PFSK-1 (cell line): Measurements from ENCODE around the gene ALOX15B.

Experiments used
- POLR2AphosphoS5 ChIP-seq: IDR thresholded peaks from 2 replicates; pipeline ENCODE4 v1.6.1; 2012; ENCODE audit warnings: low read depth, mild to moderate bottlenecking, control low read depth, low read length, moderate library complexity
- REST ChIP-seq, 2 experiments: IDR thresholded peaks; 2 replicates each; pipeline versions ENCODE4 v1.6.1 to v1.8.0; 2011 to 2012; ENCODE audit warnings: low read depth in 2 of 2, low read length in 2 of 2, control low read depth in 1 of 2, inconsistent platforms in 1 of 2, mild to moderate bottlenecking in 1 of 2, moderate library complexity in 1 of 2; ENCODE audit not compliant: insufficient read depth in 1 of 2
- TAF1 ChIP-seq: IDR thresholded peaks from 2 replicates; pipeline ENCODE4 v1.6.1; 2012; ENCODE audit warnings: low read length, control low read depth, borderline replicate concordance; ENCODE audit not compliant: insufficient read depth

DNA sequence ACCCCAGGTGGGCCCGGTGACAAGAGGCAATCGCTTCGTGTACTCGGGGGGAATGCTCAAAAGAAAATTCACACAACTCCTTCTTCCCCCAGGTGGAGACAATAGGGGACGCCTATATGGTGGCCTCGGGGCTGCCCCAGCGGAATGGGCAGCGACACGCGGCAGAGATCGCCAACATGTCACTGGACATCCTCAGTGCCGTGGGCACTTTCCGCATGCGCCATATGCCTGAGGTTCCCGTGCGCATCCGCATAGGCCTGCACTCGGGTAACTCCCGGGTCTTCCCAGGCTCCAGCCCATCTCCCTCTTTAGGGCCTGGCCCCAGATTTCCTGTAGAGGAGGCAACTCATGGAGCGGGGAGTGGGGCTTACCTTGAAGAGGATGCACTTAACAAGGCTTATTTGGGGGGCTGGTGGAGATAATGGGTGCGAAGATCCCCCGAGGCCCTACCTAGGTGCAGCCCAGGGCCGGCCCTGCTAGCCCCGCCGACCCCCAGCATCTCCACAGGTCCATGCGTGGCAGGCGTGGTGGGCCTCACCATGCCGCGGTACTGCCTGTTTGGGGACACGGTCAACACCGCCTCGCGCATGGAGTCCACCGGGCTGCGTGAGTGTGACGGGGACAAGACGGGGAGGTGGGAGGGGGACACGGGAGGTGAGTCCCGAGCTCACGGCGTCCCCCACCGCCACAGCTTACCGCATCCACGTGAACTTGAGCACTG lies 23.5 kb upstream of the ALOX15B start:
- TF ChIP-seq REST (IDR thresholded peaks at IDR 0.05; ENCODE audit: insufficient read depth in 1 of 2, low read depth in 2 of 2, low read length in 2 of 2) (no peak), POLR2AphosphoS5 (no peak), TAF1 (no peak)
